ENCODE measurements around the gene GEMIN5. TPM values are rescaled to one million over a fixed set of nuclear protein-coding genes. Genes with fewer than 3 reads are reported as not detected.

Gene GEMIN5
- total and polyA plus RNA-seq, 2 of the 8 experiments (the other 6 are each of a cell fraction or from before 2014, with no cell fraction given) = 12.8 to 47.0 TPM

GRCh38 chr5:154901913-154902312 lies 36.1 kb downstream of the GEMIN5 start:
- H3K4me1 ChIP-seq (replicated peaks in 1 of 4; ENCODE audit: control insufficient read depth in 3 of 4, insufficient read depth in 4 of 4, low read length in 3 of 4) = no peaks in the 10 kb centered on the region
- H4K20me1 ChIP-seq (replicated peaks in 1 of 2; ENCODE audit: control insufficient read depth in 1 of 2, insufficient read depth in 2 of 2, low read length in 2 of 2) = no peaks in the 10 kb centered on the region
- H3K36me3 ChIP-seq (ENCODE audit: control insufficient read depth in 2 of 4, insufficient read depth in 4 of 4, low read length in 3 of 4) = peaks cover 30 to 90% (median 61%) of the 10 kb centered on the region in 4 experiments
- ChIA-PET CTCF (ENCODE audit: partially characterized antibody) (interaction anchor here (0.6 to 1.4 kb wide), 3 partner anchors 8 to 23 kb away, joined by 3 to 5 read pairs (median 3); no protein-coding TSS in a partner anchor), POLR2A (ENCODE audit: partially characterized antibody) (interaction anchor here (1.3 kb wide), 1 partner anchor 43 kb away, joined by 3 read pairs; the partner anchor contains the start of gene CNOT8)
- H3K9me3 ChIP-seq (ENCODE audit: insufficient read depth in 2 of 2, low read depth in 1 of 2, low read length in 1 of 2) = no peaks in the 10 kb centered on the region
- H2BK12ac ChIP-seq (ENCODE audit: low read depth, low read length) = no peak overlapping the region
- no peak overlapping the region for H2AFZ ChIP-seq (ENCODE audit: low read length)
- no peaks in the 10 kb centered on the region; the same call in 1 of the 2 replicates for H3K23me2 ChIP-seq (ENCODE audit: low read depth, low read length)
- FAIRE-seq = no peak
- H3K79me1 ChIP-seq (ENCODE audit: low read depth, low read length) = no peaks in the 10 kb centered on the region
- no peak overlapping the region for H4K8ac ChIP-seq (ENCODE audit: extremely low read depth, insufficient read depth, low read length)
- H2AK5ac ChIP-seq (ENCODE audit: low read depth, low read length) = no peak overlapping the region
- no peak overlapping the region for H3K27ac ChIP-seq (ENCODE audit: low read depth, low read length)
- no peak overlapping the region for H3K4me3 ChIP-seq (ENCODE audit: extremely low read depth in 1 of 4, insufficient read depth in 2 of 4, low read depth in 3 of 4, low read length in 4 of 4)
- H4K91ac ChIP-seq (replicated peaks; ENCODE audit: insufficient read length, low read length) = no peak overlapping the region
- no peak overlapping the region for H2BK20ac ChIP-seq (ENCODE audit: low read length)
- WGBS, 2 experiments (ENCODE audit: extremely low coverage in 1 of 2, insufficient coverage in 1 of 2, insufficient read length in 1 of 2, insufficient replicate concordance in 2 of 2, low coverage in 1 of 2, low lambda C conversion rate in 2 of 2, missing lambda C conversion rate in 1 of 2) = 95% methylated on average over 6 of the region's 6 CpGs; no CpG with 5 or more reads in 1 of the 2 experiments
- H2BK5ac ChIP-seq (ENCODE audit: low read depth, low read length) = no peak overlapping the region
- H4K5ac ChIP-seq (ENCODE audit: insufficient read length, low read depth, low read length) = no peak overlapping the region
- no peak overlapping the region for H3K18ac ChIP-seq (ENCODE audit: extremely low read depth, low read length)
- DNase-seq (ENCODE audit: low read depth in 1 of 2, low spot score in 2 of 2) = no peak
- H3K56ac ChIP-seq (replicated peaks; ENCODE audit: insufficient read length, low read depth, low read length) = no peak overlapping the region
- no peak overlapping the region for H2BK120ac ChIP-seq (replicated peaks; ENCODE audit: low read depth, low read length)
- H3K4me2 ChIP-seq (ENCODE audit: insufficient read depth in 1 of 2, low read depth in 2 of 2, low read length in 2 of 2) = no peak overlapping the region
- no peak for TF ChIP-seq POLR2A (IDR thresholded peaks at IDR 0.05; ENCODE audit: control extremely low read depth in 1 of 2, low read depth in 2 of 2, low read length in 2 of 2)
- no peak for TF ChIP-seq RNF2 (IDR thresholded peaks at IDR 0.05; ENCODE audit: borderline replicate concordance, low read depth, low read length, missing control alignments, poor library complexity, severe bottlenecking)
- TF ChIP-seq RXRA (IDR thresholded peaks at IDR 0.05; ENCODE audit: insufficient read depth, low read depth, low read length) = no peak
- H3K4ac ChIP-seq (replicated peaks; ENCODE audit: insufficient read length, low read depth, low read length) = no peak overlapping the region
- no peaks in the 10 kb centered on the region for H3K79me2 ChIP-seq (ENCODE audit: control insufficient read depth in 1 of 2, insufficient read depth in 2 of 2, low read length in 2 of 2)
- H3K9ac ChIP-seq (replicated peaks in 1 of 4; ENCODE audit: extremely low read depth in 1 of 4, low read depth in 3 of 4, low read length in 3 of 4) = no peak overlapping the region
- H3K27me3 ChIP-seq (replicated peaks in 1 of 4; ENCODE audit: control insufficient read depth in 3 of 4, extremely low read depth in 1 of 4, insufficient read depth in 3 of 4, low read length in 3 of 4) = no peaks in the 10 kb centered on the region
- H2BK15ac ChIP-seq (ENCODE audit: low read length) = no peak overlapping the region
- H3K23ac ChIP-seq (ENCODE audit: insufficient read length) = no peak overlapping the region
- no peak overlapping the region for H3K14ac ChIP-seq (ENCODE audit: insufficient read length)

Measured in H1 (cell line).